ENCODE measurements around the gene SPHKAP.

- TF ChIP-seq POLR2A (IDR thresholded peaks at IDR 0.05) (no peak), CTCF (IDR thresholded peaks at IDR 0.05 in 8 of 11, conservative IDR thresholded peaks at IDR 0.05 in 3 of 11) (no peak)
Observed at GRCh38 chr2:228105526-228106250, 75.8 kb downstream of the SPHKAP start.

Data from spleen (tissue), 7 donors.